HEK293 (cell line): ENCODE measurements around the gene FRYL.

Experiments used
- ZFP37 ChIP-seq: fragments of 450-650 bp; formaldehyde crosslinking; IDR thresholded peaks from 2 replicates; pipeline ENCODE4 v1.5.1; 2016; ENCODE audit warnings: missing biosample characterization, missing genetic modification characterization
- ZNF157 ChIP-seq: fragments of 450-650 bp; formaldehyde crosslinking; IDR thresholded peaks from 2 replicates; pipeline ENCODE4 v1.5.1; 2016; ENCODE audit warnings: missing biosample characterization, missing genetic modification characterization
- ZNF37A ChIP-seq: fragments of 450-650 bp; IDR thresholded peaks from 2 replicates; pipeline ENCODE4 v1.5.1; 2018; ENCODE audit warnings: missing biosample characterization, missing genetic modification characterization
- ZNF707 ChIP-seq: fragments of 450-650 bp; formaldehyde crosslinking; IDR thresholded peaks from 2 replicates; pipeline ENCODE4 v1.5.1; 2016; ENCODE audit warnings: missing biosample characterization, missing genetic modification characterization
- TF ChIP-seq, protein P1 (sequence below): fragments of 450-650 bp; formaldehyde crosslinking; IDR thresholded peaks from 2 replicates; pipeline ENCODE4 v1.5.1; 2016; ENCODE audit warnings: missing biosample characterization, missing genetic modification characterization
- TF ChIP-seq, protein P2 (sequence below): fragments of 450-650 bp; formaldehyde crosslinking; conservative IDR thresholded peaks from 2 replicates; pipeline ENCODE4 v1.5.1; 2016; ENCODE audit warnings: low read depth, missing biosample characterization, missing genetic modification characterization

DNA sequence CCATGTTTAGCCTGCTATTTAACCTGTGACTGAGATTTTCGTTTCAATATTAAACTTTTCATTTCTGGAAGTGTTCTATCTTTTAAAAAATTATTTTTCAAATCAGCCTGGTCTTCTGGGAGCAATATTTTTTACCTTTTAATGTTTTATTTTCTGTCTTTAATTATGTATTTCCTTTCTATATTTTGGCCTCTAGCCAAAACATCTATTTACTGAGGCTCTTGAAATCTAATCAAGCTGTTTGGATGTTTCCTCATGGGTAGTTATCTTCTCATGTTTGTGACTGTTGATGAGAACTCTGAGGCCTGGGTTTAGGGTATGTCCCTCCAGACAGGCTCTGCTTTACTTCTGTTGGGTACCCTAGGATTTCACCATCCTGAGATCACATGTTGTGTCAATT, 307.3 kb downstream of the FRYL start:
- TF ChIP-seq, protein P1, sequence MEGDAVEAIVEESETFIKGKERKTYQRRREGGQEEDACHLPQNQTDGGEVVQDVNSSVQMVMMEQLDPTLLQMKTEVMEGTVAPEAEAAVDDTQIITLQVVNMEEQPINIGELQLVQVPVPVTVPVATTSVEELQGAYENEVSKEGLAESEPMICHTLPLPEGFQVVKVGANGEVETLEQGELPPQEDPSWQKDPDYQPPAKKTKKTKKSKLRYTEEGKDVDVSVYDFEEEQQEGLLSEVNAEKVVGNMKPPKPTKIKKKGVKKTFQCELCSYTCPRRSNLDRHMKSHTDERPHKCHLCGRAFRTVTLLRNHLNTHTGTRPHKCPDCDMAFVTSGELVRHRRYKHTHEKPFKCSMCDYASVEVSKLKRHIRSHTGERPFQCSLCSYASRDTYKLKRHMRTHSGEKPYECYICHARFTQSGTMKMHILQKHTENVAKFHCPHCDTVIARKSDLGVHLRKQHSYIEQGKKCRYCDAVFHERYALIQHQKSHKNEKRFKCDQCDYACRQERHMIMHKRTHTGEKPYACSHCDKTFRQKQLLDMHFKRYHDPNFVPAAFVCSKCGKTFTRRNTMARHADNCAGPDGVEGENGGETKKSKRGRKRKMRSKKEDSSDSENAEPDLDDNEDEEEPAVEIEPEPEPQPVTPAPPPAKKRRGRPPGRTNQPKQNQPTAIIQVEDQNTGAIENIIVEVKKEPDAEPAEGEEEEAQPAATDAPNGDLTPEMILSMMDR (tag by site-specific recombination), result no peak
- TF ChIP-seq ZNF157 (no peak), ZNF37A (tag by site-specific recombination) (no peak), ZNF707 (tag by site-specific recombination) (no peak), ZFP37 (tag by site-specific recombination) (no peak)
- TF ChIP-seq, protein P2, sequence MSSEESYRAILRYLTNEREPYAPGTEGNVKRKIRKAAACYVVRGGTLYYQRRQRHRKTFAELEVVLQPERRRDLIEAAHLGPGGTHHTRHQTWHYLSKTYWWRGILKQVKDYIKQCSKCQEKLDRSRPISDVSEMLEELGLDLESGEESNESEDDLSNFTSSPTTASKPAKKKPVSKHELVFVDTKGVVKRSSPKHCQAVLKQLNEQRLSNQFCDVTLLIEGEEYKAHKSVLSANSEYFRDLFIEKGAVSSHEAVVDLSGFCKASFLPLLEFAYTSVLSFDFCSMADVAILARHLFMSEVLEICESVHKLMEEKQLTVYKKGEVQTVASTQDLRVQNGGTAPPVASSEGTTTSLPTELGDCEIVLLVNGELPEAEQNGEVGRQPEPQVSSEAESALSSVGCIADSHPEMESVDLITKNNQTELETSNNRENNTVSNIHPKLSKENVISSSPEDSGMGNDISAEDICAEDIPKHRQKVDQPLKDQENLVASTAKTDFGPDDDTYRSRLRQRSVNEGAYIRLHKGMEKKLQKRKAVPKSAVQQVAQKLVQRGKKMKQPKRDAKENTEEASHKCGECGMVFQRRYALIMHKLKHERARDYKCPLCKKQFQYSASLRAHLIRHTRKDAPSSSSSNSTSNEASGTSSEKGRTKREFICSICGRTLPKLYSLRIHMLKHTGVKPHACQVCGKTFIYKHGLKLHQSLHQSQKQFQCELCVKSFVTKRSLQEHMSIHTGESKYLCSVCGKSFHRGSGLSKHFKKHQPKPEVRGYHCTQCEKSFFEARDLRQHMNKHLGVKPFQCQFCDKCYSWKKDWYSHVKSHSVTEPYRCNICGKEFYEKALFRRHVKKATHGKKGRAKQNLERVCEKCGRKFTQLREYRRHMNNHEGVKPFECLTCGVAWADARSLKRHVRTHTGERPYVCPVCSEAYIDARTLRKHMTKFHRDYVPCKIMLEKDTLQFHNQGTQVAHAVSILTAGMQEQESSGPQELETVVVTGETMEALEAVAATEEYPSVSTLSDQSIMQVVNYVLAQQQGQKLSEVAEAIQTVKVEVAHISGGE (tag by site-specific recombination), result no peak
